ENCODE data around the gene SEC14L1.

DNA sequence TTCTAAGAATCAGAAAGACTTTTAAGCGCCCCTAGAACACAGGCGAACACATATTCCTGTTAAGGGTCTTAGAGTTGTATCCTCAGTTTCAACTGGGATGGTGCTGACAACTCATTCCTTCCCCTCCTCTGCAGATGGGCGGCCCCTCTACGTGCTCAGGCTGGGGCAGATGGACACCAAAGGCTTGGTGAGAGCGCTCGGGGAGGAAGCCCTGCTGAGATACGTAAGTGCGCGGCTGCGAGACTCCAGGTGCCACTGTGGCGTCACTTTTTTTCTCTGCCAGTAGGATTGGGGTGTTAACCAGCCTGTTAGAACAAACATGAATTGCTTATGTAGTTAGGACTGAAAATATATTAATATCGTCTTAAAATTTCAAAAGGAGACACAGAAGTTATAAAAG is 62.7 kb downstream of the SEC14L1 start:
- TF ChIP-seq, protein P1, sequence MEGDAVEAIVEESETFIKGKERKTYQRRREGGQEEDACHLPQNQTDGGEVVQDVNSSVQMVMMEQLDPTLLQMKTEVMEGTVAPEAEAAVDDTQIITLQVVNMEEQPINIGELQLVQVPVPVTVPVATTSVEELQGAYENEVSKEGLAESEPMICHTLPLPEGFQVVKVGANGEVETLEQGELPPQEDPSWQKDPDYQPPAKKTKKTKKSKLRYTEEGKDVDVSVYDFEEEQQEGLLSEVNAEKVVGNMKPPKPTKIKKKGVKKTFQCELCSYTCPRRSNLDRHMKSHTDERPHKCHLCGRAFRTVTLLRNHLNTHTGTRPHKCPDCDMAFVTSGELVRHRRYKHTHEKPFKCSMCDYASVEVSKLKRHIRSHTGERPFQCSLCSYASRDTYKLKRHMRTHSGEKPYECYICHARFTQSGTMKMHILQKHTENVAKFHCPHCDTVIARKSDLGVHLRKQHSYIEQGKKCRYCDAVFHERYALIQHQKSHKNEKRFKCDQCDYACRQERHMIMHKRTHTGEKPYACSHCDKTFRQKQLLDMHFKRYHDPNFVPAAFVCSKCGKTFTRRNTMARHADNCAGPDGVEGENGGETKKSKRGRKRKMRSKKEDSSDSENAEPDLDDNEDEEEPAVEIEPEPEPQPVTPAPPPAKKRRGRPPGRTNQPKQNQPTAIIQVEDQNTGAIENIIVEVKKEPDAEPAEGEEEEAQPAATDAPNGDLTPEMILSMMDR (IDR thresholded peaks at IDR 0.05; ENCODE audit: low read depth, low read length), result no peak
- no peak for TF ChIP-seq POLR2A (IDR thresholded peaks at IDR 0.05; ENCODE audit: extremely low read depth, insufficient read length)
- TF ChIP-seq, protein P2, sequence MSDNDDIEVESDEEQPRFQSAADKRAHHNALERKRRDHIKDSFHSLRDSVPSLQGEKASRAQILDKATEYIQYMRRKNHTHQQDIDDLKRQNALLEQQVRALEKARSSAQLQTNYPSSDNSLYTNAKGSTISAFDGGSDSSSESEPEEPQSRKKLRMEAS (IDR thresholded peaks at IDR 0.05; ENCODE audit: low read depth, low read length), result no peak
- no peak for TF ChIP-seq MYC (IDR thresholded peaks at IDR 0.05; ENCODE audit: low read depth, low read length)

Measured in NB4 (cell line).